ENCODE data around the gene CCDC54. TPM values are rescaled to one million over a fixed set of nuclear protein-coding genes. Genes with fewer than 3 reads are reported as not detected.

The CCDC54 gene
- total RNA-seq, 4 donors from 2014 or later, result 0.40 TPM; not detected in 3

DNA sequence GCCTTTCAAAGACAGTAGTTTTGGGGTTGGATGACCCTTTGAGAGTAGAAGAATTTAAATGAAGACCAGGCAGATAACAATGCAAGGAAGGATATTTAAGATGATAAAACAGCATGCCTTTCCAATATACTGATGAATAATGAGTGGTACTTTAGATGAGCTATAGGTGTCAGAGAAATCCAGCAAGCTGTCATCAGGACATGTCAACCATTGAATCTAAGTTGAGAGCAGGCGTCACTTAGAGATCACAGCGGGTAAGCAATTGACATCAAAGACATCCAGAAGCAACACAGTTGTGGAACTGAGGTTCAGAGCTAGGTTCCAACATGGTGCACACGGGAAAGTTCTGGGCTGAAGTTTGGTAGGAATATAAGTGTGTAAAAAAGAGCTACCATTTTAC lies 25.0 kb downstream of the CCDC54 start:
- intact Hi-C loops (cut with DNase I), result no loop called here
- Histone ChIP-seq H3K36me3 (no peaks in the 10 kb centered on the region), H3K4me1 (no peaks in the 10 kb centered on the region), H3K27ac (no peak overlapping the region), H3K27me3 (no peaks in the 10 kb centered on the region), H3K4me3 (replicated peaks in 1 of 3) (no peak overlapping the region), H3K9me3 (no peaks in the 10 kb centered on the region)
- TF ChIP-seq, protein P1, sequence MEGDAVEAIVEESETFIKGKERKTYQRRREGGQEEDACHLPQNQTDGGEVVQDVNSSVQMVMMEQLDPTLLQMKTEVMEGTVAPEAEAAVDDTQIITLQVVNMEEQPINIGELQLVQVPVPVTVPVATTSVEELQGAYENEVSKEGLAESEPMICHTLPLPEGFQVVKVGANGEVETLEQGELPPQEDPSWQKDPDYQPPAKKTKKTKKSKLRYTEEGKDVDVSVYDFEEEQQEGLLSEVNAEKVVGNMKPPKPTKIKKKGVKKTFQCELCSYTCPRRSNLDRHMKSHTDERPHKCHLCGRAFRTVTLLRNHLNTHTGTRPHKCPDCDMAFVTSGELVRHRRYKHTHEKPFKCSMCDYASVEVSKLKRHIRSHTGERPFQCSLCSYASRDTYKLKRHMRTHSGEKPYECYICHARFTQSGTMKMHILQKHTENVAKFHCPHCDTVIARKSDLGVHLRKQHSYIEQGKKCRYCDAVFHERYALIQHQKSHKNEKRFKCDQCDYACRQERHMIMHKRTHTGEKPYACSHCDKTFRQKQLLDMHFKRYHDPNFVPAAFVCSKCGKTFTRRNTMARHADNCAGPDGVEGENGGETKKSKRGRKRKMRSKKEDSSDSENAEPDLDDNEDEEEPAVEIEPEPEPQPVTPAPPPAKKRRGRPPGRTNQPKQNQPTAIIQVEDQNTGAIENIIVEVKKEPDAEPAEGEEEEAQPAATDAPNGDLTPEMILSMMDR (IDR thresholded peaks at IDR 0.05), result no peak
- no peak for TF ChIP-seq POLR2A (IDR thresholded peaks at IDR 0.05)
- WGBS, 2 donors, result 93 to 95% methylated on average over 3 of the region's 3 CpGs
- DNase-seq, result no peak

DNA sequence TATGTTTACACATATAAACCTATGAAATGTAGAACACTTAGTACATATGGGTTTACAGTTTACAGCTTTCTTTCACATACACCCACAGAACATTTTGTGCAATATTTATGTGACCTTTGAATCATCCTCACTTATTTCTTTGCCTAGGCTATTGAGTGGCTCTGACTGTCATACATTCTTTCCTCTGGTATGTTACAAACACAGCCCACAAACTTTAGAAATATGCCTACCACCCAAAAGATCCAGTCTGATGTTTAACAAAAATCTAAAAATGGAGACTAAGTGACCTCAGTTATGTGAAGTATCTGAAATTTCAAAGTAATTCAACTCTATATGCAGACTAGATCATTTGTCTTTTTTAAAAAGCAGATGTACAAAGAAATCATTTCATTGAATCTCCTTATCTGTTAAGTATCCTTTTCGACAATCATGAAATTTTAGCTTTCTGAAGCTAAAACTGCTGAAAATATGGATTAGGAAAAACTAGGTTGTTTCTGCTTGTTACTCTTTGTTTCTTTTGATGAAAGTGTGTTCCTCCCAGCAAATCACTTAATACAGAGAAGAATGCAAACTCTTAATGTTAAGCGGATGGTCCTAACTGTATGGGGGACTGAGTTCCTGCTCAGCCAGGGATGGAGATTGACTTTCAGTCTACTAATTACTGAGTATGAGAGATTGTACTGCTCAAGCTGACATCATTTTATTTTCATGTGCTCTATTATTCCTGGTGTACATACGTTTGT lies 27.7 kb downstream of the CCDC54 start:
- Histone ChIP-seq H3K27ac (no peak overlapping the region), H3K9me3 (no peaks in the 10 kb centered on the region), H3K4me1 (no peaks in the 10 kb centered on the region), H3K36me3 (no peaks in the 10 kb centered on the region), H3K4me3 (replicated peaks in 1 of 3) (no peak overlapping the region), H3K27me3 (no peaks in the 10 kb centered on the region)
- intact Hi-C loops (cut with DNase I), result no loop called here
- TF ChIP-seq, protein P1 (IDR thresholded peaks at IDR 0.05), result no peak
- TF ChIP-seq POLR2A (IDR thresholded peaks at IDR 0.05), result no peak
- WGBS, 2 donors, result 83 to 89% methylated on average over 3 of the region's 3 CpGs
- DNase-seq, result no peak

DNA sequence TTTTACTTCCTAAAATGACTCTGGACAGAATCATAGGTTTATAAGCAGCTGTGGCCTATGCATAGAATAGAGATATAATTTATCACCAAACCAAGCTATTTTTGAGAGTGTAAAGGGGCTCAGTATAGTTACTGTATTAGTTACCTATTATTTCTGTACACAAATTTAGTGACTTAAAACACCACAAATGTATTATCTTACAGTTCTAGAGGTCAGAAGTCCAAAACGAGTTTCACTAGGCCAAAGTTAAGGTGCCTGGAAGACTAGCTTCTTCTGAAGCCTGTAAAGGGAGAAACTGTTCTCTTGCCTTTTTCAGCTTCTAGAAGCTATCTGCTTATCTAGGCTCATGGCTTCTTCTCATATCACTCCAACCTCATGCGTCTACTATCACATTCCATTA lies 30.1 kb downstream of the CCDC54 start:
- 45 to 46% methylated on average over 2 of the region's 2 CpGs for WGBS, 2 donors
- intact Hi-C loops (cut with DNase I), result no loop called here
- Histone ChIP-seq H3K27ac (no peak overlapping the region), H3K9me3 (no peaks in the 10 kb centered on the region), H3K4me3 (replicated peaks in 1 of 3) (no peak overlapping the region), H3K4me1 (no peaks in the 10 kb centered on the region), H3K36me3 (no peaks in the 10 kb centered on the region), H3K27me3 (no peaks in the 10 kb centered on the region)
- TF ChIP-seq POLR2A (IDR thresholded peaks at IDR 0.05), result no peak
- TF ChIP-seq, protein P1 (IDR thresholded peaks at IDR 0.05), result no peak
- DNase-seq, result no peak

DNA sequence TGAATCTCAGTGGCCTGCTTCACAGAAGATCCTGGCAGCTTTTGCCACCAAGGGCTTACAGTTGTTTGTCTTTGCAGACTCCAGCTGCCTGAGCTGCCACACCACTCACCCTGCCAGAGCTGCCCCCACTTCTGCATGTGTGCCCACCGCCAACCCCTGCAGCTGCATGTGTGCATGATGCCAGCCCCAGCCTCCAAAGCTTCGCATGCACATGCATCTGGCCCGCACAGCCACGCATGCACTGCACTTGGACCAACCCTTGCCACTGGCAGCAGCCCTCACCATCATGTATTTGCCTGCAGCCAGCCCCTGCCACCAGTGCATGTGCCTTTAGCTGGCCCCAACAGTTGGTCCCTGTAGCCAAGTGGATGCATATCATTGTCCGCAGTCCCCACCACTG lies 31.3 kb downstream of the CCDC54 start:
- no peak for DNase-seq
- no peak overlapping the region for H3K27ac ChIP-seq
- no peaks in the 10 kb centered on the region for H3K4me1 ChIP-seq
- no peaks in the 10 kb centered on the region for H3K9me3 ChIP-seq
- intact Hi-C loops (cut with DNase I), result no loop called here
- WGBS, 2 donors, result 98 to 100% methylated on average over 5 of the region's 5 CpGs
- no peaks in the 10 kb centered on the region for H3K27me3 ChIP-seq
- no peak overlapping the region for H3K4me3 ChIP-seq (replicated peaks in 1 of 3)
- TF ChIP-seq POLR2A (IDR thresholded peaks at IDR 0.05), result no peak
- TF ChIP-seq, protein P1 (IDR thresholded peaks at IDR 0.05), result no peak
- H3K36me3 ChIP-seq, result no peaks in the 10 kb centered on the region

DNA sequence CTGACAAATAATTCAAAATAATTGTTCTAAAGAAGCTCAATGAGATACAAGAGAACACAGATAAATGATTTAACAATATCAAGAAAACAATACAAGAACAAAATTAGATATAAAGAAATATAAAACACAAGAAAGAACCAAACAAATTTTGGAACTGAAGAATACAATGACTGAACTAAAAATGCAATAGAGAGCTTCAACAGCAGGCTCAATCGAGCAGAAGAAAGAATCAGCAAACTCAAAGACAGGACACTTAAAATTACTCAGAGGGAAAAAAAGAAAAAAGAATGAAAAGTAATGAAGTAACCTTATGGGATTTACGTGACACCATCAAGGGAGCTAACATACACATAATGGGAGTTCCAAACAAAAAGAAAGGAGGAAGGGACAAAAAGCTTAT lies 32.1 kb downstream of the CCDC54 start:
- TF ChIP-seq, protein P1 (IDR thresholded peaks at IDR 0.05), result no peak
- no peak for TF ChIP-seq POLR2A (IDR thresholded peaks at IDR 0.05)
- H3K4me1 ChIP-seq, result no peaks in the 10 kb centered on the region
- H3K36me3 ChIP-seq, result no peaks in the 10 kb centered on the region
- DNase-seq, result no peak
- no peaks in the 10 kb centered on the region for H3K9me3 ChIP-seq
- intact Hi-C loops (cut with DNase I), result no loop called here
- no peaks in the 10 kb centered on the region for H3K27me3 ChIP-seq
- H3K4me3 ChIP-seq (replicated peaks in 1 of 3), result no peak overlapping the region
- H3K27ac ChIP-seq, result no peak overlapping the region
- 85 to 89% methylated on average over 2 of the region's 2 CpGs for WGBS, 2 donors
